ENCODE results near the gene SETD7.

- TF ChIP-seq EZH2phosphoT487 (IDR thresholded peaks at IDR 0.05; ENCODE audit: unreplicated experiment) (no peak), CTCF (conservative IDR thresholded peaks at IDR 0.05; ENCODE audit: low read depth in 2 of 2) (no peak), CREB1 (CRISPR knock-in tag; IDR thresholded peaks at IDR 0.05; ENCODE audit: low read depth) (no peak), ETS1 (IDR thresholded peaks at IDR 0.05) (no peak), POLR2AphosphoS5 (IDR thresholded peaks at IDR 0.05; ENCODE audit: low read depth) (no peak), REST (IDR thresholded peaks at IDR 0.05; ENCODE audit: unreplicated experiment) (no peak), ZNF462 (CRISPR knock-in tag; IDR thresholded peaks at IDR 0.05) (no peak), ZNF331 (CRISPR knock-in tag; IDR thresholded peaks at IDR 0.05; ENCODE audit: low read depth) (no peak), EZH2 (IDR thresholded peaks at IDR 0.05; ENCODE audit: low read depth, unreplicated experiment) (no peak), JUNB (IDR thresholded peaks at IDR 0.05; ENCODE audit: unreplicated experiment) (no peak)
Observed at GRCh38 chr4:139524062-139524631, 31.9 kb downstream of the SETD7 start.
